ENCODE data around the gene ABCB11. TPM values are rescaled to one million over a fixed set of nuclear protein-coding genes. Genes with fewer than 3 reads are reported as not detected.

Gene ABCB11
- total RNA-seq, 4 donors from 2014 or later = 0.29 TPM; not detected in 3

GRCh38 chr2:169049142-169049541 lies 18.0 kb upstream of the ABCB11 start:
- Histone ChIP-seq H3K27me3 (no peaks in the 10 kb centered on the region), H3K9me3 (no peaks in the 10 kb centered on the region), H3K27ac (no peak overlapping the region), H3K36me3 (no peaks in the 10 kb centered on the region), H3K4me3 (no peak overlapping the region), H3K4me1 (no peaks in the 10 kb centered on the region)
- no peak for DNase-seq
- no peak for TF ChIP-seq POLR2A (IDR thresholded peaks at IDR 0.05)
- TF ChIP-seq CTCF (IDR thresholded peaks at IDR 0.05) = no peak
- intact Hi-C loops (cut with DNase I; ENCODE audit: low total_unique reads) = no loop called here

- no peak overlapping the region for H3K27ac ChIP-seq
- H3K27me3 ChIP-seq = no peaks in the 10 kb centered on the region
- TF ChIP-seq POLR2A (IDR thresholded peaks at IDR 0.05) (no peak), CTCF (IDR thresholded peaks at IDR 0.05) (no peak)
- H3K9me3 ChIP-seq = no peaks in the 10 kb centered on the region
- DNase-seq = no peak
- no peaks in the 10 kb centered on the region for H3K36me3 ChIP-seq
- H3K4me3 ChIP-seq = no peak overlapping the region
- intact Hi-C loops (cut with DNase I; ENCODE audit: low total_unique reads) = no loop called here
- no peaks in the 10 kb centered on the region for H3K4me1 ChIP-seq
Observed at GRCh38 chr2:169047256-169048250, 16.4 kb upstream of the ABCB11 start.

GRCh38 chr2:169046440-169047151 lies 15.5 kb upstream of the ABCB11 start:
- H3K9me3 ChIP-seq = no peaks in the 10 kb centered on the region
- no peaks in the 10 kb centered on the region for H3K36me3 ChIP-seq
- intact Hi-C loops (cut with DNase I; ENCODE audit: low total_unique reads) = no loop called here
- H3K27me3 ChIP-seq = no peaks in the 10 kb centered on the region
- DNase-seq = no peak
- no peaks in the 10 kb centered on the region for H3K4me1 ChIP-seq
- TF ChIP-seq POLR2A (IDR thresholded peaks at IDR 0.05) (no peak), CTCF (IDR thresholded peaks at IDR 0.05) (no peak)
- no peak overlapping the region for H3K4me3 ChIP-seq
- H3K27ac ChIP-seq = no peak overlapping the region

- Histone ChIP-seq H3K4me3 (no peak overlapping the region), H3K9me3 (no peaks in the 10 kb centered on the region), H3K27me3 (no peaks in the 10 kb centered on the region), H3K36me3 (no peaks in the 10 kb centered on the region), H3K4me1 (no peaks in the 10 kb centered on the region), H3K27ac (no peak overlapping the region)
- intact Hi-C loops (cut with DNase I; ENCODE audit: low total_unique reads) = no loop called here
- no peak for TF ChIP-seq CTCF (IDR thresholded peaks at IDR 0.05)
- DNase-seq = no peak
Observed at GRCh38 chr2:169042856-169043255, 11.7 kb upstream of the ABCB11 start.

GRCh38 chr2:169041594-169041993 lies 10.5 kb upstream of the ABCB11 start:
- H3K4me3 ChIP-seq = no peak overlapping the region
- no peaks in the 10 kb centered on the region for H3K4me1 ChIP-seq
- intact Hi-C loops (cut with DNase I; ENCODE audit: low total_unique reads) = no loop called here
- H3K36me3 ChIP-seq = no peaks in the 10 kb centered on the region
- DNase-seq = no peak
- TF ChIP-seq POLR2A (IDR thresholded peaks at IDR 0.05) (no peak), CTCF (IDR thresholded peaks at IDR 0.05) (no peak)
- H3K27me3 ChIP-seq = no peaks in the 10 kb centered on the region
- H3K9me3 ChIP-seq = no peaks in the 10 kb centered on the region
- H3K27ac ChIP-seq = no peak overlapping the region

All from uterus (tissue), 4 donors.